T-helper 2 cell treated with Interferon-gamma antibody and Interleukin-4, amounts not matched to agents 5 μg/mL and 100 μg/mL, for 36 hours (primary cell): ENCODE measurements around the gene EIF2S2.

Experiments
- DNase-seq: peaks from one replicate; pipeline ENCODE4 v3.0.0; 2021; ENCODE audit warnings: low spot score
- H3K27ac Mint-ChIP-seq: one replicate; pipeline ENCODE4 v1.8.0; 2021; ENCODE audit warnings: mild to moderate bottlenecking, mixed read lengths
- H3K27me3 Mint-ChIP-seq: one replicate; pipeline ENCODE4 v1.8.0; 2021; ENCODE audit warnings: low read depth, mixed read lengths
- H3K36me3 Mint-ChIP-seq: one replicate; pipeline ENCODE4 v1.8.0; 2021; ENCODE audit warnings: low read depth, mixed read lengths
- H3K4me1 Mint-ChIP-seq: one replicate; pipeline ENCODE4 v1.8.0; 2021; ENCODE audit warnings: low read depth, mixed read lengths
- H3K4me3 Mint-ChIP-seq: one replicate; pipeline ENCODE4 v1.8.0; 2022; ENCODE audit warnings: mild to moderate bottlenecking, moderate library complexity, mixed read lengths
- H3K9me3 Mint-ChIP-seq: one replicate; pipeline ENCODE4 v1.8.0; 2021; ENCODE audit warnings: mixed read lengths

EIF2S2 gene

GRCh38 chr20:34072076-34072475, 40.0 kb downstream of the EIF2S2 start:
- Mint-ChIP-seq H3K27me3 (no peaks in the 10 kb centered on the region), H3K36me3 (peaks cover 26% of the 10 kb centered on the region), H3K9me3 (no peaks in the 10 kb centered on the region), H3K4me3 (no peak overlapping the region), H3K4me1 (peaks cover 24% of the 10 kb centered on the region), H3K27ac (no peak overlapping the region)
- no peak for DNase-seq

- Mint-ChIP-seq H3K4me1 (peaks cover 24% of the 10 kb centered on the region), H3K9me3 (no peaks in the 10 kb centered on the region), H3K27me3 (no peaks in the 10 kb centered on the region), H3K4me3 (no peak overlapping the region), H3K36me3 (peaks cover 18% of the 10 kb centered on the region), H3K27ac (no peak overlapping the region)
- no peak for DNase-seq
Measured at GRCh38 chr20:34070859-34071258, 41.2 kb downstream of the EIF2S2 start.

GRCh38 chr20:34070079-34070439, 42.0 kb downstream of the EIF2S2 start:
- Mint-ChIP-seq H3K9me3 (no peaks in the 10 kb centered on the region), H3K4me1 (peaks cover 24% of the 10 kb centered on the region), H3K27me3 (no peaks in the 10 kb centered on the region), H3K36me3 (peaks cover 16% of the 10 kb centered on the region), H3K4me3 (no peak overlapping the region), H3K27ac (no peak overlapping the region)
- no peak for DNase-seq

GRCh38 chr20:34069341-34070078, 42.5 kb downstream of the EIF2S2 start:
- peaks cover 20% of the 10 kb centered on the region for H3K36me3 Mint-ChIP-seq
- no peak overlapping the region for H3K4me3 Mint-ChIP-seq
- no peak overlapping the region for H3K27ac Mint-ChIP-seq
- H3K9me3 Mint-ChIP-seq = no peaks in the 10 kb centered on the region
- peaks cover 24% of the 10 kb centered on the region for H3K4me1 Mint-ChIP-seq
- H3K27me3 Mint-ChIP-seq = no peaks in the 10 kb centered on the region
- peak; percentile 32 for DNase-seq

GRCh38 chr20:34068001-34068400, 44.0 kb downstream of the EIF2S2 start:
- H3K27me3 Mint-ChIP-seq = no peaks in the 10 kb centered on the region
- no peak for DNase-seq
- H3K27ac Mint-ChIP-seq = peak overlapping the region; percentile 26
- peaks cover 17% of the 10 kb centered on the region for H3K36me3 Mint-ChIP-seq
- H3K4me1 Mint-ChIP-seq = peaks cover 19% of the 10 kb centered on the region
- H3K4me3 Mint-ChIP-seq = no peak overlapping the region
- H3K9me3 Mint-ChIP-seq = no peaks in the 10 kb centered on the region

GRCh38 chr20:34066476-34067090, 45.5 kb downstream of the EIF2S2 start:
- no peaks in the 10 kb centered on the region for H3K9me3 Mint-ChIP-seq
- no peaks in the 10 kb centered on the region for H3K27me3 Mint-ChIP-seq
- H3K27ac Mint-ChIP-seq = no peak overlapping the region
- DNase-seq = no peak
- peaks cover 7% of the 10 kb centered on the region for H3K36me3 Mint-ChIP-seq
- H3K4me1 Mint-ChIP-seq = peaks cover 20% of the 10 kb centered on the region
- H3K4me3 Mint-ChIP-seq = no peak overlapping the region

GRCh38 chr20:34065260-34065659, 46.8 kb downstream of the EIF2S2 start:
- H3K4me3 Mint-ChIP-seq = no peak overlapping the region
- H3K27ac Mint-ChIP-seq = no peak overlapping the region
- peaks cover 3% of the 10 kb centered on the region for H3K36me3 Mint-ChIP-seq
- H3K27me3 Mint-ChIP-seq = no peaks in the 10 kb centered on the region
- no peaks in the 10 kb centered on the region for H3K9me3 Mint-ChIP-seq
- H3K4me1 Mint-ChIP-seq = peaks cover 21% of the 10 kb centered on the region
- no peak for DNase-seq

GRCh38 chr20:34064286-34064685, 47.8 kb downstream of the EIF2S2 start:
- H3K36me3 Mint-ChIP-seq = peaks cover 3% of the 10 kb centered on the region
- H3K27ac Mint-ChIP-seq = no peak overlapping the region
- no peaks in the 10 kb centered on the region for H3K9me3 Mint-ChIP-seq

GRCh38 chr20:34062570-34063482, 49.2 kb downstream of the EIF2S2 start:
- Mint-ChIP-seq H3K4me1 (peaks cover 12% of the 10 kb centered on the region), H3K27ac (no peak overlapping the region), H3K36me3 (peaks cover 3% of the 10 kb centered on the region)

More at GRCh38 chr20:34064286-34064685, 47.8 kb downstream of the EIF2S2 start:
- Mint-ChIP-seq H3K4me1 (peaks cover 20% of the 10 kb centered on the region), H3K4me3 (no peak overlapping the region), H3K27me3 (no peaks in the 10 kb centered on the region)
- no peak for DNase-seq

GRCh38 chr20:34061695-34062094, 50.3 kb downstream of the EIF2S2 start:
- H3K4me1 Mint-ChIP-seq = peaks cover 14% of the 10 kb centered on the region
- no peak overlapping the region for H3K4me3 Mint-ChIP-seq
- peaks cover 3% of the 10 kb centered on the region for H3K36me3 Mint-ChIP-seq
- DNase-seq = no peak
- H3K27me3 Mint-ChIP-seq = no peaks in the 10 kb centered on the region
- no peaks in the 10 kb centered on the region for H3K9me3 Mint-ChIP-seq
- H3K27ac Mint-ChIP-seq = no peak overlapping the region

More at GRCh38 chr20:34062570-34063482, 49.2 kb downstream of the EIF2S2 start:
- no peak overlapping the region for H3K4me3 Mint-ChIP-seq
- H3K9me3 Mint-ChIP-seq = no peaks in the 10 kb centered on the region
- H3K27me3 Mint-ChIP-seq = no peaks in the 10 kb centered on the region
- no peak for DNase-seq

- Mint-ChIP-seq H3K9me3 (no peaks in the 10 kb centered on the region), H3K4me1 (peaks cover 16% of the 10 kb centered on the region), H3K4me3 (no peak overlapping the region), H3K36me3 (peaks cover 3% of the 10 kb centered on the region), H3K27me3 (no peaks in the 10 kb centered on the region), H3K27ac (no peak overlapping the region)
- no peak for DNase-seq
Measured at GRCh38 chr20:34060970-34061369, 51.1 kb downstream of the EIF2S2 start.

- no peak overlapping the region for H3K27ac Mint-ChIP-seq
- no peaks in the 10 kb centered on the region for H3K36me3 Mint-ChIP-seq
- DNase-seq = no peak
- H3K27me3 Mint-ChIP-seq = no peaks in the 10 kb centered on the region
- peaks cover 20% of the 10 kb centered on the region for H3K4me1 Mint-ChIP-seq
- H3K4me3 Mint-ChIP-seq = no peak overlapping the region
- H3K9me3 Mint-ChIP-seq = no peaks in the 10 kb centered on the region
Measured at GRCh38 chr20:34058831-34059230, 53.2 kb downstream of the EIF2S2 start.

- H3K27me3 Mint-ChIP-seq = no peaks in the 10 kb centered on the region
- H3K9me3 Mint-ChIP-seq = no peaks in the 10 kb centered on the region
- no peak overlapping the region for H3K27ac Mint-ChIP-seq
- no peaks in the 10 kb centered on the region for H3K36me3 Mint-ChIP-seq
- peaks cover 14% of the 10 kb centered on the region for H3K4me1 Mint-ChIP-seq
- no peak overlapping the region for H3K4me3 Mint-ChIP-seq
- DNase-seq = no peak
Measured at GRCh38 chr20:34055290-34055689, 56.8 kb downstream of the EIF2S2 start.

- no peak overlapping the region for H3K27ac Mint-ChIP-seq
- no peak for DNase-seq
- peaks cover 9% of the 10 kb centered on the region for H3K4me1 Mint-ChIP-seq
- H3K36me3 Mint-ChIP-seq = no peaks in the 10 kb centered on the region
- H3K9me3 Mint-ChIP-seq = no peaks in the 10 kb centered on the region
- no peak overlapping the region for H3K4me3 Mint-ChIP-seq
- H3K27me3 Mint-ChIP-seq = no peaks in the 10 kb centered on the region
Measured at GRCh38 chr20:34052414-34052813, 59.6 kb downstream of the EIF2S2 start.
